Measurements from ENCODE around the gene RNF10.

DNA sequence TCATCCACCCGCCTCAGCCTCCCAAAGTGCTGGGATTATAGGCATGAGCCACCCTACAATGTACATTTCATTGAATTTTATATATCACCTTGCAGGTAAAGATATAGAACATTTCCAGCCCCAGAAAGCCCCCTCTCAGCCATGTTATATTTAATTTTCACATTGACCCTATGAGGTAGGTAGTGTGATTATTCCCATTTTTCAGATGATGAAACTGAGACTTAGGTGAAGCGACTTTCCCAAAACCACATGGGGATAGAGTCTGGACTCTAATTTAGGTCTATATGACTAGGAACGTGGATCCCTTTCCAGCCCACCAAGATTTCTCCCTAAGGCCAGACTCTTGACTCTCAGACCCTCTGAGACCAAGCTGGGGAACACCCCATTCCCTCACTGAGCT, 62.7 kb downstream of the RNF10 start:
- no peak for TF ChIP-seq POLR2A (IDR thresholded peaks at IDR 0.05)
- TF ChIP-seq, protein P1, sequence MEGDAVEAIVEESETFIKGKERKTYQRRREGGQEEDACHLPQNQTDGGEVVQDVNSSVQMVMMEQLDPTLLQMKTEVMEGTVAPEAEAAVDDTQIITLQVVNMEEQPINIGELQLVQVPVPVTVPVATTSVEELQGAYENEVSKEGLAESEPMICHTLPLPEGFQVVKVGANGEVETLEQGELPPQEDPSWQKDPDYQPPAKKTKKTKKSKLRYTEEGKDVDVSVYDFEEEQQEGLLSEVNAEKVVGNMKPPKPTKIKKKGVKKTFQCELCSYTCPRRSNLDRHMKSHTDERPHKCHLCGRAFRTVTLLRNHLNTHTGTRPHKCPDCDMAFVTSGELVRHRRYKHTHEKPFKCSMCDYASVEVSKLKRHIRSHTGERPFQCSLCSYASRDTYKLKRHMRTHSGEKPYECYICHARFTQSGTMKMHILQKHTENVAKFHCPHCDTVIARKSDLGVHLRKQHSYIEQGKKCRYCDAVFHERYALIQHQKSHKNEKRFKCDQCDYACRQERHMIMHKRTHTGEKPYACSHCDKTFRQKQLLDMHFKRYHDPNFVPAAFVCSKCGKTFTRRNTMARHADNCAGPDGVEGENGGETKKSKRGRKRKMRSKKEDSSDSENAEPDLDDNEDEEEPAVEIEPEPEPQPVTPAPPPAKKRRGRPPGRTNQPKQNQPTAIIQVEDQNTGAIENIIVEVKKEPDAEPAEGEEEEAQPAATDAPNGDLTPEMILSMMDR (IDR thresholded peaks at IDR 0.05) = no peak
